Caco-2 (cell line): ENCODE data around the gene GIT2. TPM values are rescaled to one million over a fixed set of nuclear protein-coding genes. Genes with fewer than 3 reads are reported as not detected.

Experiments used
- BruUV-seq: library from RNA; stranded (reverse); fragments of 400-500 nt; replicated peaks from 2 replicates; lab custom pipeline; 2021; lab: Mats Ljungman, UMichigan
- CTCF ChIA-PET: fragments of 300-600 bp; sonication (Branson Sonifier 250); formaldehyde crosslinking; loops from one replicate; lab custom pipeline; 2022; ENCODE audit warnings: antibody characterized with exemption; lab: Charles Lee
- POLR2A ChIA-PET: fragments of 300-600 bp; sonication (Branson Sonifier 250); formaldehyde crosslinking; loops from one replicate; lab custom pipeline; 2022; ENCODE audit warnings: antibody characterized with exemption; lab: Charles Lee
- DNase-seq, 2 experiments: peaks; one replicate each; pipeline versions ENCODE4 v3.0.0 to v3.0.0-alpha.2; 2020 to 2022
- H3K27me3 ChIP-seq: replicated peaks from 2 replicates; pipeline ENCODE4 v1.6.0; 2011; ENCODE audit warnings: low read length; ENCODE audit not compliant: control insufficient read depth, insufficient read depth
- H3K36me3 ChIP-seq: 2 replicates; pipeline ENCODE4 v1.5.1; 2011; ENCODE audit warnings: low read length; ENCODE audit not compliant: control insufficient read depth, insufficient read depth
- H3K4me1 ChIP-seq: fragments of 250-450 bp; sonication (Bioruptor Pico); 2 replicates; pipeline ENCODE4 v1.5.1; 2020; ENCODE audit warnings: mild to moderate bottlenecking
- H3K4me3 ChIP-seq: 2 replicates; pipeline ENCODE4 v1.5.1; 2011; ENCODE audit warnings: low read depth, mild to moderate bottlenecking, control low read depth, low read length
- H3K9me3 ChIP-seq: fragments of 250-450 bp; sonication (Bioruptor Pico); 2 replicates; pipeline ENCODE4 v1.5.1; 2020; ENCODE audit warnings: mild to moderate bottlenecking, moderate library complexity
- H3K27ac Mint-ChIP-seq: one replicate; pipeline ENCODE4 v1.8.0; 2022; ENCODE audit warnings: mixed read lengths; ENCODE audit not compliant: unreplicated experiment
- H3K27me3 Mint-ChIP-seq: one replicate; pipeline ENCODE4 v1.8.0; 2022; ENCODE audit warnings: mixed read lengths; ENCODE audit not compliant: insufficient read depth, unreplicated experiment
- H3K36me3 Mint-ChIP-seq: one replicate; pipeline ENCODE4 v1.8.0; 2022; ENCODE audit warnings: mild to moderate bottlenecking, mixed read lengths; ENCODE audit not compliant: insufficient read depth, unreplicated experiment
- H3K4me1 Mint-ChIP-seq: one replicate; pipeline ENCODE4 v1.8.0; 2022; ENCODE audit warnings: low read depth, mixed read lengths; ENCODE audit not compliant: unreplicated experiment
- H3K4me3 Mint-ChIP-seq: one replicate; pipeline ENCODE4 v1.8.0; 2022; ENCODE audit warnings: mild to moderate bottlenecking, moderate library complexity, mixed read lengths; ENCODE audit not compliant: unreplicated experiment
- H3K9me3 Mint-ChIP-seq: one replicate; pipeline ENCODE4 v1.8.0; 2022; ENCODE audit warnings: mixed read lengths; ENCODE audit not compliant: unreplicated experiment
- CTCF ChIP-seq, 2 experiments: fragments of 200-600 bp in 1 of 2; IDR thresholded peaks; 1 replicate in 1 of 2; 2 replicates in 1 of 2; pipeline versions ENCODE4 v1.5.1 to v1.8.0; 2011 to 2022; ENCODE audit warnings: antibody characterized with exemption in 1 of 2, control low read depth in 1 of 2, inconsistent platforms in 1 of 2, low read depth in 1 of 2, low read length in 1 of 2, mild to moderate bottlenecking in 1 of 2, moderate library complexity in 1 of 2; ENCODE audit not compliant: insufficient read depth in 1 of 2, severe bottlenecking in 1 of 2, unreplicated experiment in 1 of 2
- intact Hi-C: fragments of 100-400 bp; cut with micrococcal nuclease; formaldehyde crosslinking; loops from one replicate; pipeline ENCODE4 v1.10.0; 2022; ENCODE audit not compliant: unreplicated experiment
- total RNA-seq: library from RNA; stranded (reverse); gene quantifications from 2 replicates; pipeline ENCODE4 v1.2.3, GENCODE V29; 2022

GIT2 gene
- total RNA-seq, 1 experiment from 2014 or later = 29.3 TPM

DNA sequence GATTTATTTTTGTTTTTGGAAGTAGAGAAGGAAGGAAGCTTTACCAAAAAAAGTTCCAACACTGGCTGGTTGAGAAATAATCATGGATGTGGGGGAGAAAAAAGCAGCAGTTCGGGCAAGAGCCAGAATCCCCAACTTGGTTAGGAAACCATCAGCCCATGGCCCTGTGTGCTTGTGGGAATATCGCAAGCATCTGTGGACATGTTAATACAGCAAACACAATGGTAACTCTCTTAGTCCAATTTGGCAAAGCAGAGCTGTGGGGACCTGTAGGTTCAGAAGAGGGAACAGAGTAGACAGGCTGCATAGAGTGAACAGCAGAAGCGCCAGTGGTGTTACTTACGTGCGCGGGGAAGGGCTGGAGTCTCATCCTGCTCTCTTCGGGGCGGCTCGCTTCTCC is 49.3 kb downstream of the GIT2 start:
- intact Hi-C loops = no loop called here
- no peaks in the 10 kb centered on the region for H3K27me3 Mint-ChIP-seq
- no peak for DNase-seq
- no peaks in the 10 kb centered on the region for H3K4me1 Mint-ChIP-seq
- ChIA-PET CTCF (no interaction called here), POLR2A (no interaction called here)
- TF ChIP-seq CTCF (IDR thresholded peaks at IDR 0.05; ENCODE audit: insufficient read depth in 1 of 2, low read depth in 1 of 2, low read length in 1 of 2, severe bottlenecking in 1 of 2, unreplicated experiment in 1 of 2) = no peak
- H3K9me3 Mint-ChIP-seq = no peaks in the 10 kb centered on the region
- no peak overlapping the region for H3K4me3 ChIP-seq
- H3K36me3 ChIP-seq = peaks cover 1% of the 10 kb centered on the region; the same call in 1 of the 2 replicates
- H3K36me3 Mint-ChIP-seq = peaks cover 18% of the 10 kb centered on the region
- H3K27ac Mint-ChIP-seq = no peak overlapping the region
- H3K4me1 ChIP-seq = no peaks in the 10 kb centered on the region
- BruUV-seq = no TSS peak
- H3K27me3 ChIP-seq = no peaks in the 10 kb centered on the region
- no peaks in the 10 kb centered on the region for H3K9me3 ChIP-seq
- no peak overlapping the region for H3K4me3 Mint-ChIP-seq

DNA sequence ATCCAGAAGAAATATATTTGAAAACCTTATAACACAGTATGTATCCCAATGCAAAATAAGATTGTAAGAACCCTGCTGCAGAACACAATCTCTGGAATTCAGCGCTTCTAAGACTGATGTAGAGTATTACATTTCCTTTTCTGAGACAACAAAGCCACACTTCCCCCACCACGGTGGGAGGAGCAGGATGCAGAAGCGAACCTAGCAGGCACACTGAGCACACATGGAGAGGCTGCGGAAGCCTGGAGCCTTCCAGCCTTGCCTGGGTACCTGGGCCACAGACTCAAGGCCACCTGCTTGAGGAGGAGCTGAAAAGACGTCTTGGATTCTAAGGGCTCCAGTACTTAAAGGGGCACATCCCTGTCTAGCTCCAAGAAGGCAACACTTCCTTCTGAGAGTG is 49.7 kb downstream of the GIT2 start:
- no peak for DNase-seq
- peaks cover 14% of the 10 kb centered on the region for H3K36me3 Mint-ChIP-seq
- TF ChIP-seq CTCF (IDR thresholded peaks at IDR 0.05; ENCODE audit: insufficient read depth in 1 of 2, low read depth in 1 of 2, low read length in 1 of 2, severe bottlenecking in 1 of 2, unreplicated experiment in 1 of 2) = no peak
- BruUV-seq = no TSS peak
- no peaks in the 10 kb centered on the region for H3K4me1 Mint-ChIP-seq
- no peaks in the 10 kb centered on the region for H3K4me1 ChIP-seq
- no peak overlapping the region for H3K4me3 Mint-ChIP-seq
- intact Hi-C loops = no loop called here
- H3K9me3 ChIP-seq = no peaks in the 10 kb centered on the region
- POLR2A ChIA-PET = no interaction called here
- no peaks in the 10 kb centered on the region for H3K27me3 ChIP-seq
- CTCF ChIA-PET = no interaction called here
- H3K27ac Mint-ChIP-seq = no peak overlapping the region
- H3K27me3 Mint-ChIP-seq = no peaks in the 10 kb centered on the region
- no peaks in the 10 kb centered on the region for H3K9me3 Mint-ChIP-seq
- H3K36me3 ChIP-seq = no peaks in the 10 kb centered on the region
- no peak overlapping the region for H3K4me3 ChIP-seq

- no TSS peak for BruUV-seq
Measured at GRCh38 chr12:109944561-109945359, 51.4 kb downstream of the GIT2 start.

More at GRCh38 chr12:109944561-109945359, 51.4 kb downstream of the GIT2 start:
- peak in 1 of 2 experiments; percentile 25 for DNase-seq
- no peaks in the 10 kb centered on the region for H3K4me1 Mint-ChIP-seq
- TF ChIP-seq CTCF (IDR thresholded peaks at IDR 0.05; ENCODE audit: insufficient read depth in 1 of 2, low read depth in 1 of 2, low read length in 1 of 2, severe bottlenecking in 1 of 2, unreplicated experiment in 1 of 2) = peak in 1 of 2 experiments; percentile 22
- Histone ChIP-seq H3K4me1 (no peaks in the 10 kb centered on the region), H3K4me3 (no peak overlapping the region), H3K36me3 (no peaks in the 10 kb centered on the region), H3K27me3 (no peaks in the 10 kb centered on the region), H3K9me3 (no peaks in the 10 kb centered on the region)
- ChIA-PET POLR2A (no interaction called here), CTCF (no interaction called here)
- intact Hi-C loops = no loop called here
- H3K27ac Mint-ChIP-seq = no peak overlapping the region
- peaks cover 7% of the 10 kb centered on the region for H3K36me3 Mint-ChIP-seq
- no peaks in the 10 kb centered on the region for H3K27me3 Mint-ChIP-seq
- no peaks in the 10 kb centered on the region for H3K9me3 Mint-ChIP-seq
- H3K4me3 Mint-ChIP-seq = no peak overlapping the region
